A549 (cell line): ENCODE data around the gene TSTD2. TPM values are rescaled to one million over a fixed set of nuclear protein-coding genes. Genes with fewer than 3 reads are reported as not detected.

ENCODE experiments used
- ATAC-seq, 2 experiments: fragments of 200-7000 bp in 1 of 2; fragments of >200 bp in 1 of 2; cut with Nextera tagmentation in 1 of 2; cut with Tn5 transposase in 1 of 2; 3 replicates each; pipeline versions ENCODE4 v1.8.0 to v1.9.1; 2018 to 2020; ENCODE audit warnings: mild to moderate bottlenecking in 1 of 2, moderate library complexity in 1 of 2
- CTCF ChIA-PET: fragments of 300-600 bp; sonication (Branson Sonifier 250); formaldehyde crosslinking; extraction: SDS; loops from one replicate; lab custom pipeline; 2021; ENCODE audit warnings: antibody characterized with exemption, inconsistent platforms; lab: Yijun Ruan, JAX
- POLR2A ChIA-PET: fragments of 350-600 bp; formaldehyde crosslinking; extraction: SDS; loops from one replicate; lab custom pipeline; 2021; ENCODE audit warnings: antibody characterized with exemption, inconsistent platforms; lab: Yijun Ruan, JAX
- DNase-seq, 2 experiments: peaks; one replicate each; pipeline versions ENCODE4 v3.0.0 to v3.0.0-alpha.2; 2011 to 2016; ENCODE audit warnings: low read depth in 1 of 2, low spot score in 1 of 2
- FAIRE-seq: peaks from 2 replicates; lab custom pipeline; 2011; peaks lifted over from hg19 to GRCh38; lab: Jason Lieb, UNC
- H3K27ac ChIP-seq, 2 experiments: fragments of >200 bp; sonication (Bioruptor Twin); formaldehyde crosslinking; 3 replicates each; pipeline ENCODE4 v1.5.1; 2016 to 2017
- H3K4me1 ChIP-seq: fragments of >200 bp; sonication (Bioruptor Twin); formaldehyde crosslinking; 3 replicates; pipeline ENCODE4 v1.6.1; 2016
- H3K4me2 ChIP-seq: fragments of >200 bp; sonication (Bioruptor Twin); formaldehyde crosslinking; 3 replicates; pipeline ENCODE4 v1.6.1; 2016
- H3K4me3 ChIP-seq: fragments of >200 bp; sonication (Bioruptor Twin); formaldehyde crosslinking; 3 replicates; pipeline ENCODE4 v1.5.1; 2016
- H3K9me3 ChIP-seq: fragments of >200 bp; sonication (Bioruptor Twin); formaldehyde crosslinking; 3 replicates; pipeline ENCODE4 v1.6.1; 2016
- CTCF ChIP-seq: fragments of >200 bp; sonication (Bioruptor Twin); formaldehyde crosslinking; IDR thresholded peaks from 3 replicates; pipeline ENCODE4 v1.5.1; 2016
- FOSB ChIP-seq: fragments of 250-450 bp; sonication (Bioruptor Pico); IDR thresholded peaks from 2 replicates; pipeline ENCODE4 v1.5.0; 2020; ENCODE audit warnings: mild to moderate bottlenecking, moderate library complexity
- HEYL ChIP-seq: fragments of 250-450 bp; sonication (Bioruptor Pico); IDR thresholded peaks from 2 replicates; pipeline ENCODE4 v1.8.0; 2021; ENCODE audit warnings: mild to moderate bottlenecking, moderate library complexity
- HOXA7 ChIP-seq: fragments of 250-450 bp; sonication (Bioruptor Pico); IDR thresholded peaks from 2 replicates; pipeline ENCODE4 v1.5.0; 2020; ENCODE audit warnings: mild to moderate bottlenecking, moderate library complexity
- HOXB5 ChIP-seq: fragments of 250-450 bp; sonication (Bioruptor Pico); IDR thresholded peaks from 2 replicates; pipeline ENCODE4 v1.5.0; 2020; ENCODE audit warnings: mild to moderate bottlenecking, moderate library complexity
- NPAS2 ChIP-seq: fragments of 250-450 bp; sonication (Bioruptor Pico); IDR thresholded peaks from 2 replicates; pipeline ENCODE4 v1.8.0; 2022; ENCODE audit warnings: mild to moderate bottlenecking, moderate library complexity, borderline replicate concordance
- PHF8 ChIP-seq: fragments of 200-600 bp; sonication (generic); IDR thresholded peaks from 2 replicates; pipeline ENCODE4 v1.6.1; 2016; ENCODE audit warnings: low read depth, mild to moderate bottlenecking, antibody characterized with exemption, moderate library complexity, borderline replicate concordance
- REST ChIP-seq: fragments of 200-600 bp; sonication (generic); IDR thresholded peaks from 2 replicates; pipeline ENCODE4 v1.6.1; 2016; ENCODE audit warnings: antibody characterized with exemption, mild to moderate bottlenecking, moderate library complexity
- RFX5 ChIP-seq: fragments of 450-650 bp; IDR thresholded peaks from 2 replicates; pipeline ENCODE4 v1.7.1; 2014; ENCODE audit warnings: antibody characterized with exemption, mild to moderate bottlenecking, moderate library complexity
- USF2 ChIP-seq: fragments of 450-650 bp; IDR thresholded peaks from 2 replicates; pipeline ENCODE4 v1.6.1; 2014; ENCODE audit warnings: antibody characterized with exemption
- WGBS: methylation state at CpG from one replicate; pipeline ENCODE4 v1.1.6; 2017; ENCODE audit errors: missing lambda C conversion rate; 5-methylcytosine and 5-hydroxymethylcytosine counted together
- polyA plus RNA-seq, 4 experiments: library from polyadenylated mRNA; depleted of rRNA in 3 of 4; stranded (reverse); fragments of >200 nt; fragmentation: RNase III in 1 of 4; extraction: RNeasy Plus Mini Kit Qiagen cat#74134 plus additional on column Dnase treatment in 1 of 4; gene quantifications; 2 replicates in 3 of 4; 3 replicates in 1 of 4; pipeline ENCODE4 v1.2.3, GENCODE V29; 2011 to 2017
- TF ChIP-seq, protein P1 (sequence below): IDR thresholded peaks from 2 replicates; pipeline ENCODE4 v1.6.1; 2012; ENCODE audit warnings: low read depth, borderline replicate concordance
- TF ChIP-seq, protein P2 (sequence below): fragments of >200 bp; sonication (Bioruptor Twin); formaldehyde crosslinking; IDR thresholded peaks from 3 replicates; pipeline ENCODE4 v1.6.1; 2016
- TF ChIP-seq, protein P3 (sequence below): IDR thresholded peaks from 2 replicates; pipeline ENCODE4 v1.6.1; 2012
- TF ChIP-seq, protein P4 (sequence below): fragments of 150-350 bp; IDR thresholded peaks from 2 replicates; pipeline ENCODE4 v1.6.1; 2014; ENCODE audit warnings: low read depth, mild to moderate bottlenecking, low read length

Gene TSTD2
- polyA plus RNA-seq, 2 of the 4 experiments (the other 2 are of a cell fraction) = 11.4 to 37.4 TPM

GRCh38 chr9:97635026-97635425 is 1.9 kb upstream of the TSTD2 start (continued):
- TF ChIP-seq REST (no peak), RFX5 (no peak), FOSB (CRISPR knock-in tag) (no peak), HOXA7 (CRISPR knock-in tag) (no peak)
- TF ChIP-seq, protein P1, sequence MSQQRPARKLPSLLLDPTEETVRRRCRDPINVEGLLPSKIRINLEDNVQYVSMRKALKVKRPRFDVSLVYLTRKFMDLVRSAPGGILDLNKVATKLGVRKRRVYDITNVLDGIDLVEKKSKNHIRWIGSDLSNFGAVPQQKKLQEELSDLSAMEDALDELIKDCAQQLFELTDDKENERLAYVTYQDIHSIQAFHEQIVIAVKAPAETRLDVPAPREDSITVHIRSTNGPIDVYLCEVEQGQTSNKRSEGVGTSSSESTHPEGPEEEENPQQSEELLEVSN = no peak
- TF ChIP-seq, all 56 proteins: peak for 0

- H3K27ac ChIP-seq = peak overlapping the region; percentile 93 to 96
- ChIA-PET POLR2A (interaction anchor here (0.7 to 2.2 kb wide), 23 partner anchors 9 to 1243 kb away, joined by 3 to 22 read pairs (median 5); partner anchors contain the start of genes ANP32B, NANS, TDRD7 and TRMO), CTCF (interaction anchor here (0.8 to 2.7 kb wide), 5 partner anchors 9 to 36 kb away, joined by 3 to 9 read pairs (median 6); no protein-coding TSS in a partner anchor)
- no peaks in the 10 kb centered on the region for H3K9me3 ChIP-seq
- H3K4me2 ChIP-seq = peak overlapping the region; percentile 83
- no peak for TF ChIP-seq HOXB5 (CRISPR knock-in tag)
- TF ChIP-seq CTCF = 0 out of 3 replicates have a peak, but pooled peaks have one; percentile 9
- TF ChIP-seq, protein P2, sequence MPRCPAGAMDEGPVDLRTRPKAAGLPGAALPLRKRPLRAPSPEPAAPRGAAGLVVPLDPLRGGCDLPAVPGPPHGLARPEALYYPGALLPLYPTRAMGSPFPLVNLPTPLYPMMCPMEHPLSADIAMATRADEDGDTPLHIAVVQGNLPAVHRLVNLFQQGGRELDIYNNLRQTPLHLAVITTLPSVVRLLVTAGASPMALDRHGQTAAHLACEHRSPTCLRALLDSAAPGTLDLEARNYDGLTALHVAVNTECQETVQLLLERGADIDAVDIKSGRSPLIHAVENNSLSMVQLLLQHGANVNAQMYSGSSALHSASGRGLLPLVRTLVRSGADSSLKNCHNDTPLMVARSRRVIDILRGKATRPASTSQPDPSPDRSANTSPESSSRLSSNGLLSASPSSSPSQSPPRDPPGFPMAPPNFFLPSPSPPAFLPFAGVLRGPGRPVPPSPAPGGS = peak; percentile 8; the same call in 1 of the 3 replicates
- peak; percentile 33; the same call in 1 of the 2 replicates for TF ChIP-seq PHF8
- no peak for TF ChIP-seq HEYL (CRISPR knock-in tag)
- ATAC-seq (peak; percentile 7 to 22; a peak in 5 of 6 replicates), DNase-seq (peak in 1 of 2 experiments; percentile 16), FAIRE-seq (no peak)
- 3% methylated on average over 24 of the region's 43 CpGs for WGBS
- H3K4me3 ChIP-seq = peak overlapping the region; percentile 96
- peaks cover 44% of the 10 kb centered on the region for H3K4me1 ChIP-seq
Measured at GRCh38 chr9:97633859-97634490, 807 bp upstream of the TSTD2 start.

- ChIA-PET POLR2A (interaction anchor here (0.6 to 2.2 kb wide), 23 partner anchors 8 to 1241 kb away, joined by 3 to 22 read pairs (median 5); partner anchors contain the start of genes ANP32B, TDRD7, TRMO and XPA), CTCF (interaction anchor here (0.7 to 2.7 kb wide), 8 partner anchors 11 to 339 kb away, joined by 3 to 9 read pairs (median 3); no protein-coding TSS in a partner anchor)
- no peaks in the 10 kb centered on the region for H3K9me3 ChIP-seq
- 2% methylated on average over 27 of the region's 27 CpGs for WGBS
- H3K4me3 ChIP-seq = peak overlapping the region; percentile 96
- H3K4me2 ChIP-seq = peak overlapping the region; percentile 71
- H3K27ac ChIP-seq = peak overlapping the region; percentile 93 to 96
- peak; percentile 22 to 28 for ATAC-seq
- peaks cover 30% of the 10 kb centered on the region for H3K4me1 ChIP-seq
- FAIRE-seq = no peak
- DNase-seq = no peak
- TF ChIP-seq NPAS2 (CRISPR knock-in tag) (no peak), REST (no peak), USF2 (no peak), HEYL (CRISPR knock-in tag) (no peak)
- TF ChIP-seq, protein P3, sequence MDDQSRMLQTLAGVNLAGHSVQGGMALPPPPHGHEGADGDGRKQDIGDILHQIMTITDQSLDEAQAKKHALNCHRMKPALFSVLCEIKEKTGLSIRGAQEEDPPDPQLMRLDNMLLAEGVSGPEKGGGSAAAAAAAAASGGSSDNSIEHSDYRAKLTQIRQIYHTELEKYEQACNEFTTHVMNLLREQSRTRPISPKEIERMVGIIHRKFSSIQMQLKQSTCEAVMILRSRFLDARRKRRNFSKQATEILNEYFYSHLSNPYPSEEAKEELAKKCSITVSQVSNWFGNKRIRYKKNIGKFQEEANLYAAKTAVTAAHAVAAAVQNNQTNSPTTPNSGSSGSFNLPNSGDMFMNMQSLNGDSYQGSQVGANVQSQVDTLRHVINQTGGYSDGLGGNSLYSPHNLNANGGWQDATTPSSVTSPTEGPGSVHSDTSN = no peak
- TF ChIP-seq, protein P4, sequence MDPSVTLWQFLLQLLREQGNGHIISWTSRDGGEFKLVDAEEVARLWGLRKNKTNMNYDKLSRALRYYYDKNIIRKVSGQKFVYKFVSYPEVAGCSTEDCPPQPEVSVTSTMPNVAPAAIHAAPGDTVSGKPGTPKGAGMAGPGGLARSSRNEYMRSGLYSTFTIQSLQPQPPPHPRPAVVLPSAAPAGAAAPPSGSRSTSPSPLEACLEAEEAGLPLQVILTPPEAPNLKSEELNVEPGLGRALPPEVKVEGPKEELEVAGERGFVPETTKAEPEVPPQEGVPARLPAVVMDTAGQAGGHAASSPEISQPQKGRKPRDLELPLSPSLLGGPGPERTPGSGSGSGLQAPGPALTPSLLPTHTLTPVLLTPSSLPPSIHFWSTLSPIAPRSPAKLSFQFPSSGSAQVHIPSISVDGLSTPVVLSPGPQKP = no peak
Measured at GRCh38 chr9:97632248-97632984, 752 bp downstream of the TSTD2 start.
